GM12878 (cell line): Measurements from ENCODE around the gene HNMT. TPM values are rescaled to one million over a fixed set of nuclear protein-coding genes. Genes with fewer than 3 reads are reported as not detected.

Experiments
- ATAC-seq: fragments of 200-7000 bp; cut with Tn5 transposase; 3 replicates; pipeline ENCODE4 v1.9.1; 2020; ENCODE audit warnings: mild to moderate bottlenecking, moderate library complexity
- BruUV-seq: library from RNA; stranded (reverse); fragments of 400-500 nt; replicated peaks from 2 replicates; lab custom pipeline; 2021; lab: Mats Ljungman, UMichigan
- CTCF ChIA-PET: fragments of 300-600 bp; sonication (Branson Sonifier 250); formaldehyde crosslinking; extraction: SDS; loops from one replicate; lab custom pipeline; 2021; ENCODE audit warnings: inconsistent platforms; lab: Yijun Ruan, JAX
- POLR2A ChIA-PET: fragments of 350-600 bp; formaldehyde crosslinking; extraction: SDS; loops from one replicate; lab custom pipeline; 2021; ENCODE audit warnings: inconsistent platforms; lab: Charles Lee
- RAD21 ChIA-PET: fragments of 300-600 bp; sonication (Branson Sonifier 250); formaldehyde crosslinking; loops from one replicate; lab custom pipeline; 2023; ENCODE audit warnings: antibody characterized with exemption; ENCODE audit not compliant: unreplicated experiment; lab: Charles Lee
- SMC1A ChIA-PET: fragments of 300-600 bp; sonication (Branson Sonifier 250); formaldehyde crosslinking; loops from one replicate; lab custom pipeline; 2023; ENCODE audit not compliant: unreplicated experiment, uncharacterized antibody; lab: Charles Lee
- DNase-seq: peaks from one replicate; pipeline ENCODE4 v3.0.0-alpha.2; 2011; ENCODE audit warnings: low read depth, low spot score
- FAIRE-seq: peaks from 3 replicates; lab custom pipeline; 2011; peaks lifted over from hg19 to GRCh38; lab: Jason Lieb, UNC
- H2AFZ ChIP-seq: 2 replicates; pipeline ENCODE4 v1.6.0; 2011; ENCODE audit warnings: low read depth, low read length, control low read depth; ENCODE audit not compliant: control insufficient read depth
- H3K27ac ChIP-seq: 2 replicates; pipeline ENCODE4 v1.5.1; 2011; ENCODE audit warnings: control low read depth; ENCODE audit not compliant: control insufficient read depth, insufficient read depth
- H3K27me3 ChIP-seq, 2 experiments: replicated peaks in 1 of 2; 2 replicates each; pipeline versions ENCODE4 v1.6.0 to v1.6.1; 2011; ENCODE audit warnings: low read length in 1 of 2; ENCODE audit not compliant: control insufficient read depth in 2 of 2, insufficient read depth in 2 of 2
- H3K36me3 ChIP-seq, 2 experiments: 2 replicates each; pipeline ENCODE4 v1.5.1; 2011; ENCODE audit warnings: low read length in 1 of 2; ENCODE audit not compliant: control insufficient read depth in 2 of 2, insufficient read depth in 2 of 2
- H3K4me1 ChIP-seq: 2 replicates; pipeline ENCODE4 v1.6.1; 2011; ENCODE audit warnings: mild to moderate bottlenecking, low read length, moderate library complexity, mixed read lengths; ENCODE audit not compliant: control insufficient read depth, insufficient read depth
- H3K4me2 ChIP-seq: 2 replicates; pipeline ENCODE4 v1.6.0; 2011; ENCODE audit warnings: control low read depth; ENCODE audit not compliant: control insufficient read depth, insufficient read depth
- H3K4me3 ChIP-seq: fragments of 200-600 bp; sonication (generic); 2 replicates; pipeline ENCODE4 v1.5.1; 2016
- H3K79me2 ChIP-seq: 2 replicates; pipeline ENCODE4 v1.6.0; 2011; ENCODE audit warnings: low read length; ENCODE audit not compliant: control insufficient read depth, insufficient read depth
- H3K9ac ChIP-seq: 2 replicates; pipeline ENCODE4 v1.8.0; 2011; ENCODE audit warnings: low read length, control low read depth, mixed read lengths; ENCODE audit not compliant: control insufficient read depth, insufficient read depth
- H3K9me3 ChIP-seq: replicated peaks from 3 replicates; pipeline ENCODE4 v1.5.1; 2011; ENCODE audit warnings: mild to moderate bottlenecking, low read length; ENCODE audit not compliant: control insufficient read depth, insufficient read depth
- H4K20me1 ChIP-seq: 2 replicates; pipeline ENCODE4 v1.6.0; 2011; ENCODE audit not compliant: control insufficient read depth, insufficient read depth
- BCL11A ChIP-seq: IDR thresholded peaks from 2 replicates; pipeline ENCODE4 v1.6.1; 2011; ENCODE audit warnings: low read depth, low read length
- JUNB ChIP-seq: IDR thresholded peaks from 2 replicates; pipeline ENCODE4 v1.6.1; 2016; ENCODE audit warnings: antibody characterized with exemption, mild to moderate bottlenecking
- PBX3 ChIP-seq: IDR thresholded peaks from 2 replicates; pipeline ENCODE4 v1.6.1; 2011; ENCODE audit warnings: mild to moderate bottlenecking, low read depth, low read length, moderate library complexity; ENCODE audit not compliant: insufficient replicate concordance
- POLR2A ChIP-seq: IDR thresholded peaks from 2 replicates; pipeline ENCODE4 v1.6.1; 2011; ENCODE audit warnings: low read depth, mild to moderate bottlenecking, low read length
- PRDM15 ChIP-seq: fragments of 450-650 bp; formaldehyde crosslinking; IDR thresholded peaks from 2 replicates; pipeline ENCODE4 v1.4.0; 2020; ENCODE audit warnings: mild to moderate bottlenecking, moderate library complexity
- RELA ChIP-seq: fragments of 450-650 bp; IDR thresholded peaks from 2 replicates; pipeline ENCODE4 v1.8.0; 2014; ENCODE audit warnings: borderline replicate concordance; ENCODE audit not compliant: partially characterized antibody
- RELB ChIP-seq: fragments of 450-650 bp; IDR thresholded peaks from 2 replicates; pipeline ENCODE4 v1.6.1; 2017; ENCODE audit warnings: low read depth, mild to moderate bottlenecking, moderate library complexity
- TBL1XR1 ChIP-seq: IDR thresholded peaks from 2 replicates; pipeline ENCODE4 v1.6.1; 2012; ENCODE audit warnings: low read depth, low read length, improper control_type of control experiment
- USF1 ChIP-seq: IDR thresholded peaks from 2 replicates; pipeline ENCODE4 v1.6.1; 2011; ENCODE audit warnings: borderline replicate concordance, low read depth, mild to moderate bottlenecking, moderate library complexity, mixed read lengths, low read length; ENCODE audit not compliant: insufficient read depth; ENCODE audit errors: extremely low read length
- ZBTB11 ChIP-seq: fragments of 450-650 bp; formaldehyde crosslinking; IDR thresholded peaks from 2 replicates; pipeline ENCODE4 v1.5.0; 2022; ENCODE audit warnings: mild to moderate bottlenecking, missing genetic modification characterization
- ZNF384 ChIP-seq: IDR thresholded peaks from 2 replicates; pipeline ENCODE4 v1.6.1; 2012; ENCODE audit warnings: low read depth, mild to moderate bottlenecking, low read length, improper control_type of control experiment, borderline replicate concordance
- WGBS: methylation state at CpG from one replicate; pipeline ENCODE4 v1.1.6; 2016; ENCODE audit warnings: low lambda C conversion rate; ENCODE audit not compliant: insufficient replicate concordance, insufficient coverage; ENCODE audit errors: missing lambda C conversion rate; 5-methylcytosine and 5-hydroxymethylcytosine counted together
- in situ Hi-C: fragments of 300-500 bp; cut with MboI; formaldehyde crosslinking; loops from 9 replicates; pipeline ENCODE4 v1.14.3; 2018; ENCODE audit warnings: mixed read lengths
- intact Hi-C: fragments of 100-400 bp; cut with micrococcal nuclease; formaldehyde crosslinking; loops from one replicate; pipeline ENCODE4 v1.14.2; 2022; ENCODE audit not compliant: unreplicated experiment
- polyA plus RNA-seq, 11 experiments: library from polyadenylated mRNA; depleted of rRNA in 4 of 11; unstranded in 6 of 11; stranded (reverse) in 5 of 11; fragments of >200 nt; fragmentation: Nextera tagmentation in 4 of 11; fragmentation: Illumina TruSeq in 1 of 11; extraction: Ambion mirVana in 4 of 11; extraction: Trizol in 1 of 11; gene quantifications; 1 replicate in 1 of 11; 2 replicates in 10 of 11; pipeline versions ENCODE4 v1.2.1 to v1.2.3, GENCODE V29; 2011 to 2016; ENCODE audit warnings: inconsistent platforms in 2 of 11, missing spikeins in 2 of 11, low read depth in 1 of 11
- total RNA-seq, 4 experiments: library from RNA; depleted of rRNA in 3 of 4; stranded (reverse); fragments of >200 nt in 3 of 4; fragmentation: Illumina TruSeq in 1 of 4; extraction: Trizol in 1 of 4; gene quantifications; 2 replicates each; pipeline versions ENCODE4 v1.2.1 to v1.2.3, GENCODE V29; 2013 to 2021

The HNMT gene
- total and polyA plus RNA-seq, 10 of the 15 experiments (the other 5 are each of a cell fraction or from before 2014, with no cell fraction given) = not detected

GRCh38 chr2:137921105-137921880, 43.0 kb upstream of the HNMT start:
- no peak overlapping the region for H3K4me2 ChIP-seq
- no peak overlapping the region for H3K4me3 ChIP-seq
- H3K79me2 ChIP-seq = no peaks in the 10 kb centered on the region
- no peak overlapping the region for H3K9ac ChIP-seq
- no peak for DNase-seq
- WGBS = 68% methylated on average over 2 of the region's 2 CpGs
- CTCF ChIA-PET = interaction anchor here (0.6 kb wide), 1 partner anchor 457 kb away, joined by 3 read pairs; no protein-coding TSS in a partner anchor
- H3K36me3 ChIP-seq = no peaks in the 10 kb centered on the region
- RAD21 ChIA-PET = no interaction called here
- POLR2A ChIA-PET = no interaction called here
- FAIRE-seq = no peak
- H4K20me1 ChIP-seq = no peaks in the 10 kb centered on the region
- in situ Hi-C loops = no loop called here
- H3K27ac ChIP-seq = no peak overlapping the region
- SMC1A ChIA-PET = no interaction called here
- no peaks in the 10 kb centered on the region for H3K4me1 ChIP-seq
- ATAC-seq = no peak
- H2AFZ ChIP-seq = no peak overlapping the region
- no peaks in the 10 kb centered on the region for H3K9me3 ChIP-seq
- BruUV-seq = no TSS peak
- intact Hi-C loops = no loop called here
- TF ChIP-seq POLR2A (no peak), BCL11A (no peak), PBX3 (no peak), ZNF384 (no peak), RELA (no peak), PRDM15 (CRISPR knock-in tag) (no peak), TBL1XR1 (no peak), USF1 (no peak), RELB (no peak), ZBTB11 (CRISPR knock-in tag) (no peak), JUNB (no peak)
- TF ChIP-seq, all 136 proteins: peak for 0
- no peaks in the 10 kb centered on the region for H3K27me3 ChIP-seq
